CD4-positive, alpha-beta T cell (primary cell): ENCODE data around the gene CYB561A3. TPM values are rescaled to one million over a fixed set of nuclear protein-coding genes. Genes with fewer than 3 reads are reported as not detected.

ENCODE experiments used
- ATAC-seq: fragments of 200-7000 bp; cut with Tn5 transposase; one replicate; pipeline ENCODE4 v1.10.0; 2022; ENCODE audit warnings: mild to moderate bottlenecking; ENCODE audit not compliant: poor library complexity
- CTCF ChIA-PET: fragments of 350-600 bp; sonication (Branson Sonifier 250); formaldehyde crosslinking; loops from one replicate; lab custom pipeline; 2021; ENCODE audit warnings: antibody characterized with exemption, inconsistent platforms; lab: Charles Lee
- POLR2A ChIA-PET: fragments of 350-600 bp; sonication (Branson Sonifier 250); formaldehyde crosslinking; loops from one replicate; lab custom pipeline; 2021; ENCODE audit warnings: antibody characterized with exemption, inconsistent platforms; lab: Charles Lee
- DNase-seq, 14 experiments: peaks; one replicate each; pipeline ENCODE4 v3.0.0-alpha.2; 2013 to 2020; ENCODE audit warnings: mixed read lengths in 2 of 14
- H3K27ac ChIP-seq, 2 donors: one replicate each; pipeline versions ENCODE4 v1.5.1 to v1.7.0; 2013; ENCODE audit warnings: low read length in 2 of 2, low read depth in 1 of 2, mild to moderate bottlenecking in 1 of 2
- H3K27me3 ChIP-seq, 2 experiments: 1 replicate in 1 of 2; 2 replicates in 1 of 2; pipeline versions ENCODE4 v1.6.1 to v1.7.0; 2013; ENCODE audit warnings: low read length in 2 of 2, control low read depth in 1 of 2, mild to moderate bottlenecking in 1 of 2, moderate library complexity in 1 of 2; ENCODE audit not compliant: insufficient read depth in 2 of 2, control insufficient read depth in 1 of 2
- H3K36me3 ChIP-seq: one replicate; pipeline ENCODE4 v1.6.1; 2013; ENCODE audit warnings: low read length, control low read depth; ENCODE audit not compliant: insufficient read depth
- H3K4me1 ChIP-seq: one replicate; pipeline ENCODE4 v1.6.1; 2013; ENCODE audit warnings: low read length, control low read depth; ENCODE audit not compliant: insufficient read depth
- H3K4me3 ChIP-seq: one replicate; pipeline ENCODE4 v1.5.1; 2013; ENCODE audit warnings: mild to moderate bottlenecking, low read length, moderate library complexity
- H3K9me3 ChIP-seq, 2 experiments: 1 replicate in 1 of 2; 2 replicates in 1 of 2; pipeline versions ENCODE4 v1.6.1 to v1.7.0; 2013; ENCODE audit warnings: low read length in 2 of 2, mild to moderate bottlenecking in 2 of 2, control low read depth in 1 of 2, moderate library complexity in 1 of 2; ENCODE audit not compliant: control insufficient read depth in 1 of 2, insufficient read depth in 1 of 2
- H3K27ac Mint-ChIP-seq: one replicate; pipeline ENCODE4 v1.8.0; 2020; ENCODE audit warnings: mixed read lengths
- H3K27me3 Mint-ChIP-seq: one replicate; pipeline ENCODE4 v1.8.0; 2021; ENCODE audit warnings: mixed read lengths
- H3K36me3 Mint-ChIP-seq: one replicate; pipeline ENCODE4 v1.8.0; 2021; ENCODE audit warnings: low read depth, mixed read lengths
- H3K4me1 Mint-ChIP-seq: one replicate; pipeline ENCODE4 v1.8.0; 2021; ENCODE audit warnings: low read depth, mixed read lengths
- H3K4me3 Mint-ChIP-seq: one replicate; pipeline ENCODE4 v1.8.0; 2020; ENCODE audit warnings: mild to moderate bottlenecking, mixed read lengths
- H3K9me3 Mint-ChIP-seq: one replicate; pipeline ENCODE4 v1.8.0; 2020; ENCODE audit warnings: mixed read lengths
- intact Hi-C, 2 experiments: fragments of 100-400 bp; cut with DNase I in 1 of 2; cut with micrococcal nuclease in 1 of 2; formaldehyde crosslinking; loops; one replicate each; pipeline versions ENCODE4 v1.15.1 to v1.9.0; 2023 to 2025; cut with DNase I, micrococcal nuclease
- total RNA-seq, 174 experiments: library from RNA in 2 of 174; stranded (reverse) in 2 of 174; gene quantifications; one replicate each; pipeline ENCODE4 v1.2.3 and lab custom pipeline; 2021 to 2026
- TF ChIP-seq, protein P1 (sequence below): fragments of 200-600 bp; IDR thresholded peaks from one replicate; pipeline ENCODE4 v1.8.0; 2022; ENCODE audit warnings: antibody characterized with exemption, mild to moderate bottlenecking

CYB561A3 gene
- total RNA-seq, 2 experiments from 2014 or later, result 24.4 to 25.8 TPM

DNA sequence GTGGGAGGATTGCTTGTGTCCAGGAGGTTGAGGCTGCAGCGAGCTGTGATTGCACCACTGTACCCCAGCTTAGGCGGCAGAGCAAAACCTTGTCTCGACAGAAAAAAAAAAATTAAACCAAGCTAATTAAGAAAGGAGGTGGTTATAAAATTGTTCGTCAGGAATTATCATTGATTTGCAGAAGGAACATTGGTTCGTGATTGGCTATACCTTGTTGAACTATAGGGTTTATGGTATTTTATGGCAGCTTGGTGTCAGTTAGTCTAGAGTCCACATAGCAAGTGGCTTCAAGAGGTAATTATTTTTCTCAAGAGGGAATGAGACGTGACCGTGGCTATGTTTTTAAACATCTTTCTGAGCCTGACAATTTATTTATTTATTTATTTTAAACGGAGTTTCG is 19.2 kb upstream of the CYB561A3 start:
- Histone ChIP-seq H3K27me3 (no peaks in the 10 kb centered on the region), H3K4me1 (peaks cover 5% of the 10 kb centered on the region), H3K27ac (no peak overlapping the region), H3K36me3 (no peaks in the 10 kb centered on the region), H3K9me3 (no peaks in the 10 kb centered on the region), H3K4me3 (no peak overlapping the region)
- Mint-ChIP-seq H3K4me1 (peaks cover 7% of the 10 kb centered on the region), H3K27me3 (no peaks in the 10 kb centered on the region), H3K4me3 (no peak overlapping the region), H3K36me3 (peaks cover 19% of the 10 kb centered on the region), H3K27ac (no peak overlapping the region), H3K9me3 (no peaks in the 10 kb centered on the region)
- POLR2A ChIA-PET, result interaction anchor here (1.5 to 2.2 kb wide), 2 partner anchors 12 to 19 kb away, joined by 4 to 9 read pairs; partner anchors contain the start of genes CYB561A3, TMEM138 and TMEM216
- TF ChIP-seq, protein P1, sequence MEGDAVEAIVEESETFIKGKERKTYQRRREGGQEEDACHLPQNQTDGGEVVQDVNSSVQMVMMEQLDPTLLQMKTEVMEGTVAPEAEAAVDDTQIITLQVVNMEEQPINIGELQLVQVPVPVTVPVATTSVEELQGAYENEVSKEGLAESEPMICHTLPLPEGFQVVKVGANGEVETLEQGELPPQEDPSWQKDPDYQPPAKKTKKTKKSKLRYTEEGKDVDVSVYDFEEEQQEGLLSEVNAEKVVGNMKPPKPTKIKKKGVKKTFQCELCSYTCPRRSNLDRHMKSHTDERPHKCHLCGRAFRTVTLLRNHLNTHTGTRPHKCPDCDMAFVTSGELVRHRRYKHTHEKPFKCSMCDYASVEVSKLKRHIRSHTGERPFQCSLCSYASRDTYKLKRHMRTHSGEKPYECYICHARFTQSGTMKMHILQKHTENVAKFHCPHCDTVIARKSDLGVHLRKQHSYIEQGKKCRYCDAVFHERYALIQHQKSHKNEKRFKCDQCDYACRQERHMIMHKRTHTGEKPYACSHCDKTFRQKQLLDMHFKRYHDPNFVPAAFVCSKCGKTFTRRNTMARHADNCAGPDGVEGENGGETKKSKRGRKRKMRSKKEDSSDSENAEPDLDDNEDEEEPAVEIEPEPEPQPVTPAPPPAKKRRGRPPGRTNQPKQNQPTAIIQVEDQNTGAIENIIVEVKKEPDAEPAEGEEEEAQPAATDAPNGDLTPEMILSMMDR, result no peak
- CTCF ChIA-PET, result interaction anchor here (9.3 kb wide), 1 partner anchor 45 kb away, joined by 173 read pairs; no protein-coding TSS in a partner anchor
- no peak for ATAC-seq
- no peak for DNase-seq
- intact Hi-C loops, result no loop called here

DNA sequence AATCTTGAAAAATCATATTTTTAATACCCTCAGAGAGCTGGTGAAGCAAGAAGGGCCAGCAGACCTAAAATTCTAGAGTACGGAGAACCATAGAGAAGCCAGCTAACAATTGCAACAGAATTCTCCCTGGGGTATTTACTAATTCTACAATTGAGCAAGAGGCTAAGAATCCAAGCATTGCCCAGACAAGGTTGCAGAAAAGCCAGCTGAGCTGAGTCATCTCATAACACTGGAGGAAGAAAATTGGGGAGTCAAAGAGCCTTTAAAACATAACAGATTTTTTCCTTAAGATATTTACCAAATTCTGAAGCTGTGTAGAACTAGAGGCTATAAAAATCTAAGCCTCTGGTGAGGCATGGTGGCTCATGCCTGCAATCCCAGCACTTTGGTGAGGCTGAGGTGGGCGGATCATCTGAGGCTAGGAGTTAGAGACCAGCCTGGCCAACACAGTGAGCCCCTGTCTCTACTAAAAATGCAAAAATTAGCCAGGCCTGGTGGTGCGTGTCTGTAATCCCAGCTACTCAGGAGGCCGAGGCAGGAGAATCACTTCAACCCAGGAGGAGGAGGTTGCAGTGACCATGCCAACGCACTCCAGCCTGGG is 17.1 kb upstream of the CYB561A3 start:
- no peak overlapping the region for H3K27ac Mint-ChIP-seq
- H3K4me3 ChIP-seq, result no peak overlapping the region

DNA sequence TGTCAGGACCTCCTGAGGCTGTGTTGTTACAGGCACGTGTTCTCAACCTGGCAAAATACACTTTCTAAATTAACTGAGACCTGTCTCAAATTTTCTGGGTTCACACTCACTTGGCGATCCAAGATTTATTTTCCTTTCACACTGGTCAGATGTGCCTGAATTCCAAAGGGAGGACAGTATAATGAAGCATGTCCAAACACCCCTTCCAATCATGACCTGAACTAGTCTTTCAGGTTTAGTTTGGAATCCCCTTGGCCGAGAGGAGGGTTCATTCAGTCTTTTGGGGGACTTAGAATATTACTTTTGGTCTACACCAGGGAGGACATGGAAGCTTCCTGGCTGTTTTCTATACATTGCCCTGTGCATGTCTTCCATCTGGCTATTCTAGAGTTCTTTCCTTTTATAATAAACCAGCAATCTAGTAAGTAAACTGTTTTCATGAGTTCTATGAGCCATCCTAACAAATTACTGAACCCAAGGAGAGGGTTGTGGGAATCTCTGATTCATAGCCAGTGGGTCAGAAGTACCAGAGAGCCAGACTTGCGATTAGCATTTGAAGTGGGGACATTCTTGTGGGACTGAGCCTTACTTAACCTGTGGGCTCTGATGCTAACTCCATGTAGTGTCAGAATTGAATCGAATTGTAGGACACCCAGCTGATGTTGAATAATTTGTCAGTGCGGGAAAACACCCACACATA is 15.9 kb upstream of the CYB561A3 start:
- Mint-ChIP-seq H3K36me3 (peaks cover 32% of the 10 kb centered on the region), H3K4me3 (no peak overlapping the region), H3K9me3 (no peaks in the 10 kb centered on the region), H3K27ac (no peak overlapping the region), H3K27me3 (no peaks in the 10 kb centered on the region), H3K4me1 (no peaks in the 10 kb centered on the region)
- TF ChIP-seq, protein P1, result no peak
- Histone ChIP-seq H3K27me3 (no peaks in the 10 kb centered on the region), H3K36me3 (no peaks in the 10 kb centered on the region), H3K4me1 (no peaks in the 10 kb centered on the region), H3K27ac (no peak overlapping the region), H3K9me3 (no peaks in the 10 kb centered on the region), H3K4me3 (no peak overlapping the region)
- no peak for ATAC-seq
- intact Hi-C loops, result no loop called here
- POLR2A ChIA-PET, result no interaction called here
- no peak for DNase-seq
- CTCF ChIA-PET, result no interaction called here

More for the DNA sequence above, 17.1 kb upstream of the CYB561A3 start:
- no peaks in the 10 kb centered on the region for H3K27me3 Mint-ChIP-seq
- peaks cover 28% of the 10 kb centered on the region for H3K36me3 Mint-ChIP-seq
- Histone ChIP-seq H3K27me3 (no peaks in the 10 kb centered on the region), H3K9me3 (no peaks in the 10 kb centered on the region), H3K27ac (no peak overlapping the region), H3K36me3 (no peaks in the 10 kb centered on the region), H3K4me1 (no peaks in the 10 kb centered on the region)
- ChIA-PET POLR2A (no interaction called here), CTCF (no interaction called here)
- intact Hi-C loops, result no loop called here
- no peaks in the 10 kb centered on the region for H3K4me1 Mint-ChIP-seq
- DNase-seq (peak in 2 of 14 experiments; percentile 37 to 45), ATAC-seq (no peak)
- H3K4me3 Mint-ChIP-seq, result no peak overlapping the region
- TF ChIP-seq, protein P1, result no peak
- no peaks in the 10 kb centered on the region for H3K9me3 Mint-ChIP-seq
